DMS 273 treated with DMSO at 0.1 percent for 48 hours (cell line): ENCODE data around the gene RNF213.
"Not testable (repeated sequence)": the region's sequence is repeated elsewhere in the genome, so short reads cannot be mapped to it uniquely, and the experiment has no call there.

Experiments
- DNase-seq: peaks from one replicate; lab custom pipeline; 2025; lab: John Stamatoyannopoulos, UW

RNF213 gene

DNA sequence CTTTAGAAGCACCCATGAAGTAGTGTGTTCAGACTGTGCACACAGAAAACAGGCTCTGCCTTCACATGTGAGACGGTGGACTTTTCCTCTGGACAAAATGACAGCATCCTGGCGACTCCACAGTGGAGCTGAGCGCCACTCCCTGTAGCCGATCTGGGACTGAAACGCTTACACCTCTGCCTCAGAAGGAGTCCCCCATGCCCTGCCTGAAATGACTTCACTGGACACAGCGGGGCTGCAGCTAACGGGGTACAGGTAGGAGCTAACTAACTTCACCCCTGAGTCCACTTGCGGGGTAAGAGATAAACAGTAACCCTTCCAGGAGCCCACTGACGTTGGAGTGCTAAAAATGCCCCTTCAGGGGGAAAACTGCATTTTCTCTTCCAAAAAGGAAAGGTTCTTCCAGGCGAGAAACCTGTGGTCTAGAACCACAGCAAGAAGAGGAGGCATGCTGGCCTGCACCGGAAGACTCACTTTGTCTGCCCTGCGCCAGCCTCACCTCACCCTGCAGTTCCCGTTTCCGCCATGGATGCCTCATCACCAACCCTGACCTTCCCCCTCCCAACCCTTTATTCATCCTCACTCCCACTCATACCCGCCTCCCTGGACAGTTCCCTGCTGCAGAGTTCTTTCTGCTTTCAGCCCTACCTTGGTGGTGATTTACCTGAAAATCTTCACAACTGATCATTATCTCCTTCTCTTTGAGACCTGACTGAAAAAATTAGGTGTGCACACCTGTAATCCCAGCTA is 134.9 kb downstream of the RNF213 start:
- no peak for DNase-seq

DNA sequence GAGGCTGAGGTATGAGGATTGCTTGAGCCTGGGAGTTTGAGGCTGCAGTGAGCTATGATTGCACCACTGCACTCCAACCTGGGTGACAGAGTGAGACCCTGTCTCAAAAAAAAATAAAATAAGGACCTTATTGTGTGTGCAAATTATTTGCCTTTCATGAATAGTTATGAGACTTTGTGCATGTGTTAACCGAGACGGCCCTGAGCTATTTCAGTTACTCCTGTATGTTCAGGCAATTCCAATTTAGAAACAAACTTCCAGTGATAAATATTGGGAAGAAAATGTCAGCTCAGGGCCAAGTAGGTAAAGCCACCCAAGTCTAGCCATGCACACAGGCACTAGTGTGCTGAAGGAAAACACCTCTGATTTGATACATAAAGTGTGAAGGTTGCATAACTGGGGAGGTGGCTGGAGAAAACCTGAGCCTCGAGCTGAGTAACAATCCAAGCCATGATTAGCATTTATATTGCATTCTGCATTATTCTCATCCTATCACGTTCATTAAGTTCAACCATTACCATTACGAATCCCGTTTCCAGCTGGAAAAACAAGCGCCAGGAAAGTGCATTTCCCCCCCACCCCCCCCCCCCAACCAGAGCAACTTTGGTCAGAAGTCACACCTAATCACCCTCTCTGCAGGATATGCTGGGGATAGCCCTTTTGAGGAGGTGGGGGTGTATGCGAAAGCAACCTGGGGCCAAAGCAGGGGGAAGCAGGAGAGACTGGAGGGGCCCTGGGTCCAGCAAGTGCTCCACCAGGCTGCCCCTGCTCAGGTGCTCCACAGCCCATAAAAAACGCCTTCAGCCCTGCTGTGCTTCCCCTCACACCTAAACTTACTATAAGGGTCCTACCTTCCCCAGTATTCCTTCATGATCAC is 135.7 kb downstream of the RNF213 start:
- no peak for DNase-seq

DNA sequence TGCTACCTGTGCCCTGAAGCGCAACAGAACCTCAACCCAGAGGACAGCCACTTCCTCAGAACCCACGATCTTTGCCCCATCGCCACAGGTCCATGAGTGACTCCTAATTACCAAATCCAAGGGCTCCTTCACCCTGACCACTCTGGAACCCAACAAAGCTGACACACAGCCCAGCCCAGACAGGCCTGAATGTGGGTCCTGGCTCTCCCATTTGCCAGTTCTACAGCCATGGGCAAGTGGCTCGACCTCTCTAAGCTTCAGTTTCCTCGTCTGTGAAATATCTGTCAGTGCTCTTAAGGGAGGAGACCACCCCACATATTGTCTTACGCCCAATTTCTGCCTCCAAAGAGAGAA is 136.4 kb downstream of the RNF213 start:
- no peak for DNase-seq

DNA sequence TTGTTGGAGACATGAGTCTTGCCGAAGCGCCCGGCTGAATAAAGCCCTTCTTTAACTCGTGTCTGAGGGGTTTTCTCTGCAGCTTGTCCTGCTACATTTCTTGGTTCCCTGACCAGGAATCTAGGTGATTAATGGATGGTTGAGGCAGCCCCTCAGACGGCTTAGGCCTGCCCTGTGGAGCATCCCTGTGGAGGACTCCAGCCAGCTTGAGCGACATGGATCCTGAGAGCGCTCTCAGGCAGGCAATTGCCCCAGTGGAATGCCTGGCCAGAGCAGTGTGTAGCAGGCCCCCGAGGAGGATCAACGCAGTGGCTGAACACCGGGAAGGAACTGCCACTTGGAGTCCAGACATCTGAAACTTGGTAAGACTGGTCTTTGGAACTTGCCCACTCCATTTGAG is 137.0 kb downstream of the RNF213 start:
- no peak for DNase-seq

DNA sequence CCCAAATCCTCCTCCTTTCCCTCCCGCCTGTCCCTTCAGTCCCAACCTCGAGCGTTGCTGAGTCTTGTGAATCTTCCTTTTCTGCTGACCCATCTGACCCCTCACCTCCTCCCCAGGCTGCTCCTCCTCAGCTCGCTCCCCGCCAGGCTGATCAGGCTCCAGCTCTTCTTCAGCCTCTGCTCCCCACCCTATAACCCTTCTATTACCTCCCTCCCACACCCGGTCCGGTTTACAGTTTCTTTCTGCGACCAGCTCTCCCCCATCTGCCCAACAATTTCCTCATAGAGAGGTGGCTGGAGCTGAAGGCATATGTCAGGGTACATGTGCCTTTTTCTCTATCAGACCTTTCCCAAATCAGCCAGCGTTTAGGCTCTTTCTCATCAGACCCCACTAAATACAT is 140.4 kb downstream of the RNF213 start:
- DNase-seq: peak; percentile 42

DNA sequence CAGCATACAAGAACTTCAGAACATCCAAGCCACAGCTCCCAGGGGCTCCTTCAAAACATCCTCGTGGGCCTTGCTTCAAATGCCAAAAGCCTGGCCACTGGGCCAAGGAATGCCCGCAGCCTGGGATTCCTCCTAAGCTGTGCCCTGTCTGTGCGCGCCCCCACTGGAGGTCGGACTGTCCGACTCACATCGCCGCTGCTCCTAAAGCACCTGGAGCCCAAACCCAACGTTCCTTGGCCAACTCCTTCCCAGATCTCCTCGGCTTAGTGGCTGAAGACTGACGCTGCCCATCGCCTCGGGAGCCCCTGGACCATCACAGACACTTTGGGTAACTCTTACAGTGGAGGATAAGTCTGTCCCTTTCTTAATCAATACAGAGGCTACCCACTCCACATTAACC is 141.4 kb downstream of the RNF213 start:
- DNase-seq: not testable (repeated sequence)

DNA sequence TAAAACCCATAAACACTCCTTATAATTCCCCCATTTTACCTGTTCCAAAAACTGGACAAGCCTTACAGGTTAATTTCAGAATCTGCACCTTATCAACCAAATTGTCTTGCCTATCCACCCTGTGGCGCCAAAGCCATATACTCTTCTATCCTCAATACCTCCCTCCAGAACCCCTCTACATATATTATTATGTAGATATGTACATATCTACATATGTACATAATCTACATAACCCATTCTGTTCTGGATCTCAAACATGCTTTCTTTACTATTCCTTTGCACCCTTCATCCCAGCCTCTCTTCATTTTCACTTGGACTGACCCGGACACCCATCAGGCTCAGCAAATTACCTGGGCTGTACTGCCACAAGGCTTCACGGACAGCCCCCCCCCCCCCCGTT is 142.3 kb downstream of the RNF213 start:
- DNase-seq: no peak

DNA sequence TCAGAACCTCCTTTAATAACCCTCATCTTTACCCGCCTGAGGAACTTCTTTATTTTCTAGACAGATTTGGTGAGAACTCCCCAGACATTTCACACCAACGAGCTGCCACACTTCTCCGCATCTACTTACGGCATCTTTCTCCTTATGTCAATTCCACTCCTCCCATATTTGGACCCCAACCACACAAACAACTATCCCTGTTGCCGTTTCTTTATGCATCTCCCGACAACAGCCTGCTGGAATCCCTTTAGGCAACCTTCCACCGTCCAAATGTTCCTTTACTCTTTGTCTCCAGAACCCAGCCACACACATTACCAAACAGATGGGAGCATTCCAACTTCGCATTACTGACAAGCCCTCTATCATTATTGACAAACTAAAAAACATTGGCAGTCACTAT is 145.5 kb downstream of the RNF213 start:
- no peak for DNase-seq

DNA sequence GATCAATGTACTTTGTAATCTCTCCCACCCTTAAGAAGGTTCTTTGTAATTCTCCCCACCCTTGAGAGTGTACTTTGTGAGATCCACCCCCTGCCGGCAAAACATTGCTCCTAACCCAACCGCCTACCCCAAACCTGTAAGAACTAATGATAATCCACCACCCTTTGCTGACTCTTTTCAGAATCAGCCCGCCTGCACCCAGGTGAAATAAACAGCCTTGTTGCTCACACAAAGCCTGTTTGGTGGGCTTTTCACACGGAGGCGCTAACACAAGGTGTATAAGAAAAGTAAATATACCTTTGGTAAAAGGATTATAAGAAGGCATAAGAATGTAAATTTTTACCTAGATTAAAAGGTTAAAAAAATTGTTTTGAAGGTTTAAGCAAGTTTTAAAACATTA is 147.3 kb downstream of the RNF213 start:
- not testable (repeated sequence) for DNase-seq

DNA sequence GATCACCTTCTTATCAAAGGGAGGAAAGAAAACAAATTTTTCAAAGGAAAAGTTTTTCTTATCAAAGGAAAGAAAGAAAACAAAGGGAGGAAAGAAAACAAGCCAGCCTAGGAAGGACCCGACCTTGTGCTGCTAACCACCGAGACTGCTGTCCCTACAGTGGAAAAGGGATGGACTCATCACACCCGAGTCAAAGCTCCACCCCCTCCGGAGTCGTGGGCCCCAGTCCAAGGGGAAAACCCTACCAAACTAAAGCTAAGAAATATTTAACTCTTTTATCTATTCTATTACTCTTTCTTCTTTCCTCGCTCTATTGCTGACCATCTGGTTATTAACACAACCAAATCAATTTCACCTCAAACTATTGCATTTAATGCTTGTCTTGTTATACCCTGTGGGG is 148.2 kb downstream of the RNF213 start:
- DNase-seq: no peak

DNA sequence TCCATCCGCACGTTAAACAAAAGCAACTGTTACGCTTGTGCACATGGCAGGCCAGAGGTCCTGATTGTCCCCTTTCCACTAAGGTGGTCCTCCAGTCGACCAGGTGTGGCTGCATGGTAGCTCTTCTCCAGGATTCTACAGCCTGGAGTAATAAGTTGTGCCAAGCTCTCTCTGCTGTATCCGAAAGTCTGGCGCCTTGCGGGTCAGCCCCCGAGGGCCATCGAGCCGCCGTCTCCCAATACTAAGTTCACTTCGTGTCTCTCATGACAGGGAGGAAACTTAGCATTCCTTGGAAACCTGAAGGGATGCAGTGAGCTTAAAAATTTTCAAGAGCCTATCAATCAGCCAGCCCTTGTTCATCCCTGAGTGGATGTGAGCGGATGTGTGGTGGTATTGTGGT is 149.0 kb downstream of the RNF213 start:
- no peak for DNase-seq

DNA sequence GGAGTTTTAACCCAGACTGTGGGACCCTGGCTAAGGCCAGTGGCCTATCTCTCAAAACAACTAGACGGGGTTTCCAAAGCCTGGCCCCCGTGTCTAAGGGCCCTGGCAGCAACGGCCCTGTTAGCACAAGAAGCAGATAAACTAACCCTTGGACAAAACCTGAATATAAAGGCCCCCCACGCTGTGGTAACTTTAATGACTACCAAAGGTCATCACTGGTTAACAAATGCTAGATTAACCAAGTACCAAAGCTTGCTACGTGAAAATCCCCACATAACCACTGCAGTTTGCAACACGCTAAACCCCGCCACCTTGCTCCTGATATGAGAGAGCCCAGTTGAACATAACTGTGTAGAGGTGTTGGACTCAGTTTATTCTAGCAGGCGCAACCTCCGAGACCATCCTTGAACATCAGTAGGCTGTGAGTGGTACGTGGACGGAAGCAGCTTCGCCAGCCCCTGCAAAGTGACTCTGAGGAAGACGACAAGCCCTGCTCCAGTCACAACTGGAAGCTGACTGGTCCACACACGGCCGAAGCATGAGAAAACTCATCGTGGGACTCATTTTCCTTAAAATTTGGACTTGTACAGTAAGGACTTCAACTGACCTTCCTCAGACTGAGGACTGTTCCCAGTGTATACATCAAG is 149.9 kb downstream of the RNF213 start:
- not testable (repeated sequence) for DNase-seq

DNA sequence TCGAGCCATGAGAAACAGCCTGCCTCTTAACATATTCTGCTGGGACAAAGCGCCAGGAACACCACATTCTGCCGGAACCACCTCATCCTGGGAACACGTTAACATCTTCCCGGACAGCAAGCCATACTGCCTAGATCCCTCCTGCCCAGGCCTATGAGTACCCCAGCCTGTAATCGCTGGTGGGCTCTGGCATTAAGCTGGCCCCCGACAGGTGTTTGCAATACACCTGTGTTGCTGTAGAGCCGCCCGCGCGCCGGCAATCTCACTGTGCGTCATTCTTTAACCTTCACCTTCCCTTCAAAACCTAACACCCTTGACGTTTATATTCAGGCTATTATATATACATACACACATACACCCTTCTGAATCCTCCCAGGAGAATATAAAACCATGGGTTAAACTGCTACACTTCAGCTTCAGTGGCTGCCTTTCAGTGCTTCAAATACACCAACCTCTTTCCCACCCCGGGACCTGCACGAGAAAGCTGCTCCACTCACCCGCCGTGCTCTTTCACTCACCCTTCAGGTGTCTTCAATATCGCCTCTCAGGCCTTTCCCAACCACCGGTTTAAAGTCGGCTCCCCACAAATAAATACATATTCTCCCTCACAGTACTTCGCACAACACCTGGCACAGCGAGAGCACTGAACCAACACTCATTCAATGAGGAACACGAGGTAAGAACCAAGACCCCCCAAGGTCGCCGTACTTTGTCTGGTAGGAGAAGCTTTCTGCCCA is 153.3 kb downstream of the RNF213 start:
- DNase-seq: no peak

DNA sequence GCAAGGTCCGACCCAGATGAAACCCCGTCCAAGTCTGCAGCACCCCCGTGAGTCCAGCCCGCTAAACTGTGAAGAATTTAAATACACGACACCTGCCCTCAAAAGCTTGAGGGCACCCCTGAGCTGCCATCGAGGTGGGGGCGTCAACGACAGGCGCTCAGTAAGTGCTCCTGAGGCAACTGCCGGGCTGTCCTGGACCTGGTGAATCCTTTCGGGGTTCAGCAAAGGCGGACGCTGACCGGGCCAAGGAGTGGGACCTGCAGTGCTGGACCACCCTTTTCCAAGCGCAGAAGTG is 153.8 kb downstream of the RNF213 start:
- no peak for DNase-seq

DNA sequence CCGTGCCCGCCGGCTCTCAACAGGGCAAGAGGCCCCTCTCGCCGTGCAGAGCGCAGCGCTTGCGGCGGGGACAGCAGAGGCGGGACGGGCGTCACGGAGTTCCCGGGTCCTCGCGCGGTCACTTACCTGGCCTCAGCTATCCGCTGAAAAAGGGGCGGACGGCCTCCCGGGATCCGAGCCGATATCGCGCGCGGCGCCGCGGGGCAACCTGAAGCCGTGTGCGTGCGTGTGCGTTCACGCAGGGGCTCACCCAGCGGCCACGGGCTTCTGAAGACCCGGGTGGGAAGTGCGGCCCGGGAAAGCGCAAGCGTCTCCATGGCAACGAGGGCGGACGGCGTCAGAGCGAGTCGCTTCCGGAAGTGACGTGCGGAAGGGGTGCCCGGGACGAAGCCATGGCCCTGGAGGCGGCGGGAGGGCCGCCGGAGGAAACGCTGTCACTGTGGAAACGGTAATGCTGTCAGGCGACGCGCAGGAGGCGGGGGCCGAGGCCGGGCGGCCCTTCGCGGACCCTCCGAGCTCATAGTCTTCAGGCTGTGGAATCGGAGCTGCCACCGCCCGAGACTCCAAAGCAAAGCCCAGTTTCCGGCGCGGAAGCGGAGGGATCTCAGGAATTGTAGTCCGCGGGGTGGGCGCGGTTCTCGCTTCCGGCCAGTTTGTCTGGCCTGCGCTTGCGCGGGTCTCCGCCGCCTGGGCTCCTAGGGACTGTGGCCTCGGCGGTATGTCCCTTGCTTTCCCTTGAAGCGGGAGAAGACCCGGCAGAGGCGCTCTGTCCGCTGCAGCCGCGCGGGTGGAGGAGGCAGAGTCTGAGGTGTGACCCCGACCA is 154.4 kb downstream of the RNF213 start, which contains the start of gene ENDOV:
ENDOV (plus strand) TSS at position 365 of the 823 bp plus-strand sequence; CDS start at position 393, 28 bp downstream.
- DNase-seq: peak; percentile 89

DNA sequence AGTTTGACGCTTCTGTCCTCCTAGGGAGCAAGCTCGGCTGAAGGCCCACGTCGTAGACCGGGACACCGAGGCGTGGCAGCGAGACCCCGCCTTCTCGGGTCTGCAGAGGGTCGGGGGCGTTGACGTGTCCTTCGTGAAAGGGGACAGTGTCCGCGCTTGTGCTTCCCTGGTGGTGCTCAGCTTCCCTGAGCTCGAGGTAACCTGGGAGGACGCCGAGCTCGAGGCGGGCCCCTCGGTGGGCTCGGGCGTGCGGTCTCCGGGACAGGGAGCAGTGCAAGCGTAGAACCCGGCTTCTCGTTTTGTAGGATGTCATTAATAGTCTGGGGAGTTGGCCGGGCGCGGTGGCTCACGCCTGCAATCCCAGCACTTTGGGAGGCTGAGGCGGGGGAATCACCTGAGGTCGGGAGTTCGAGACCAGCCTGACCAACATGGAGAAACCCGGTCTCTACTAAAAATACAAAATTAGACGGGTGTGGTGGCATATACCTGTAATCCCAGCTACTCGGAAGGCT is 155.0 kb downstream of the RNF213 start:
- DNase-seq: no peak

DNA sequence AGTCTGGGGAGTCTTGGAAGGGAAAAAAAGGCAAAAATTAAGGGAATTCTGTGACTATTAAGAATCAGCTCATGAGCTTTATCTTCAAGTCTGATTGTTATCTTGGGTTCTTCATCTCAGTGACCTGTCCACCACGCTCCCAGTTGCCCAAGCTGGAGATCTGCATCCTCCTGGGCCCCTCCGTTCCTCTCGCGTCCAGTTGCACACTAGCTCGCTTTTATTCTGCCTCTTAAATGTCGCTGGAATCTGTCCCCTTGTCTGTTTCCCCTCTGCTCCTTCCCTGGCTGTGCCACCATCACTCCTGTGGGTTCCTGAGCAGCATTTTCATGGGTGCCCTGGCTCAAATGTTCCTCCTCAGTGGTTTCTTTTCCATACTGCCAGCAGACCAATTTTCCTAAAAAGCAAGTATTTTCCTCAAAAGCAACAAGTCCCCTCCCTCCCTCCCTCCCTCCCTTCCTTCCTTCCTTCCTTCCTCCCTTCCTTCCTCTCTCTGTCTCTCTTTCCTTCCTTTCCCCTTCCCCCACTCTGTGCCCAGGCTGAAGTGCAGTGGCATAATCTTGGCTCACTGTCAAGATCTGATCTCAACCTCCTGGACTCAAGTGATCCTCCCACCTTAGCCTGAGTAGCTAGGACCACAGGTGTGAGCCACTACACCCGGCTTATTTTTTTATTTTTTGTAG is 155.7 kb downstream of the RNF213 start:
- no peak for DNase-seq

DNA sequence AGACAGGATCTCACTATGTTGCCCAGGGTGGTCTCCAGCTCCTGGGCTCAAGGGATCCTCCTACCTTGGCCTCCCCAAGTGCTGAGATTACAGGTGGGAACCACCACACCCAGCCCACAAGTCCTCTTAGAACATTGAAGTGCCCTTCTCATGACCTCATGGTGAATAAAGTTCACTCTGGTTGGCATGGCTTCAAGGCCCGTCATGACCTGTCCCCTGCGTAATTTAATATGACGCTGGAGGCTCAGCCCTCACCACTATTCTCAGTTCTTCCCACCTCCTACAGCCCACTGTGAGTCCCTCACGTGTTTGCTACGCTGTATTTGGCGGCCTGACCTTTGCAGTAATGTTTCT is 156.3 kb downstream of the RNF213 start:
- DNase-seq: no peak

DNA sequence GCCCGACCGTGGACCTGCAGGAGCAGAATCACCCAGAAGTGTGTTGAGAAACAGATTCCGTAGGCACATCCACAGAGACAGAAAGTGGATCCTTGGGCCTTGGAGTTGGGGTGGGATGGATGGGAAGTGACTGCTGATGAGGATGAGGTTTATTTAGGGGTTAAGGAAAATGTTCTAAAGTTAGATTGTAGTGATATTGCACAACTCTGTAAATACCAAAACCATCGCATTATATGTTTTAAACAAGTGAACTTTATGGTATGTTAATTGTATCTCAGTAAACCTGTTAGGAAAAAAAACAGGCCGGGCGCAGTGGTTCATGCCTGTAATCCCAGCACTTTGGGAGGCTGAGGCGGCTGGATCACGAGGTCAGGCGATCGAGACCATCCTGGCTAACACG is 157.9 kb downstream of the RNF213 start:
- DNase-seq: no peak

DNA sequence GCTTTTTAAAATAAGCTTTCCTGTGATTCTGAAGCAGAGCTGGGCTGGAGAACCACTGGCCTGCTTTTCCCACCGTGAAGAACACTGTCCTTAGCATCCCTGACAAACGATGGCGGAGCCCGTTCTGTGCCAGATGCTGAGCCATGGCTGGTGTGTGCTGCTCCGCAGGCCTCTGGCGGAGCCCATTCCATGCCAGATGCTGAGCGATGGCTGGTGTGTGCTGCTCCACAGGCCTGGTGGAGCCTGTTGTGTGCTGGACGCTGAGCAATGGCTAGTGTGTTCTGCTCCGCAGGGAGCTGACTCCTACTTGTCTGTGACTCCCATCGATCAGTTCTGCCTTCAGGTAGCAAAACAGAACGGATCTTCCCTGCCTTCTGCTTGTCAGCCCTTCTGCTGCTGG is 158.6 kb downstream of the RNF213 start:
- no peak for DNase-seq
